ENCODE results near the gene MAPRE2.

GRCh38 chr18:35104391-35105051 is 63.3 kb downstream of the MAPRE2 start:
- TF ChIP-seq EZH2phosphoT487 (conservative IDR thresholded peaks at IDR 0.05; ENCODE audit: low read length) (no peak), CTCF (IDR thresholded peaks at IDR 0.05; ENCODE audit: insufficient read depth, low read length, poor library complexity, severe bottlenecking) (no peak)

Measured in SU-DHL-6 (cell line).